SK-N-SH (cell line): ENCODE measurements around the gene AKR1C3. TPM values are rescaled to one million over a fixed set of nuclear protein-coding genes. Genes with fewer than 3 reads are reported as not detected.

ENCODE experiments used
- CTCF ChIA-PET: fragments of 300-600, 350-600 bp; formaldehyde crosslinking; extraction: SDS; loops from one replicate; lab custom pipeline; 2021; lab: Yijun Ruan, JAX
- POLR2A ChIA-PET: fragments of 350-600 bp; sonication (Branson Sonifier 250); formaldehyde crosslinking; extraction: SDS; loops from one replicate; lab custom pipeline; 2020; ENCODE audit warnings: antibody characterized with exemption, inconsistent platforms; lab: Yijun Ruan, JAX
- DNase-seq: peaks from one replicate; pipeline ENCODE4 v3.0.0; 2012
- H2AFZ ChIP-seq: fragments of 200-600 bp; sonication (generic); 2 replicates; pipeline ENCODE4 v1.8.1; 2016; ENCODE audit warnings: antibody characterized with exemption, mild to moderate bottlenecking, low read depth
- H3F3A ChIP-seq: fragments of 200-600 bp; sonication (generic); replicated peaks from 2 replicates; pipeline ENCODE3; 2016; ENCODE audit warnings: antibody characterized with exemption, mild to moderate bottlenecking; ENCODE audit not compliant: insufficient read depth
- H3K27ac ChIP-seq, 2 experiments: fragments of 200-500 bp in 1 of 2; fragments of 200-600 bp in 1 of 2; sonication (Bioruptor generic) in 1 of 2; sonication (generic), shearing (Covaris generic) in 1 of 2; 2 replicates each; pipeline versions ENCODE4 v1.5.1 to v1.6.1; 2014 to 2016; ENCODE audit warnings: low read depth in 2 of 2, inconsistent platforms in 1 of 2, low read length in 1 of 2, mild to moderate bottlenecking in 1 of 2, mixed read lengths in 1 of 2
- H3K27me3 ChIP-seq: fragments of 200-600 bp; sonication (generic), shearing (Covaris generic); 2 replicates; pipeline ENCODE4 v1.6.1; 2016; ENCODE audit warnings: mixed run types; ENCODE audit not compliant: insufficient read depth
- H3K36me3 ChIP-seq, 2 experiments: fragments of 200-500 bp in 1 of 2; fragments of 200-600 bp in 1 of 2; sonication (Bioruptor generic) in 1 of 2; sonication (generic) in 1 of 2; replicated peaks in 1 of 2; 2 replicates each; pipeline versions ENCODE3 to v1.5.1; 2014 to 2016; ENCODE audit warnings: low read length in 1 of 2, mild to moderate bottlenecking in 1 of 2; ENCODE audit not compliant: insufficient read depth in 2 of 2, control insufficient read depth in 1 of 2
- H3K4me1 ChIP-seq, 2 experiments: fragments of 200-500 bp in 1 of 2; fragments of 200-600 bp in 1 of 2; sonication (Bioruptor generic) in 1 of 2; sonication (generic), shearing (Covaris generic) in 1 of 2; 2 replicates each; pipeline versions ENCODE4 v1.5.1 to v1.6.1; 2014 to 2016; ENCODE audit warnings: low read depth in 1 of 2, low read length in 1 of 2, mixed run types in 1 of 2; ENCODE audit not compliant: insufficient read depth in 2 of 2, control insufficient read depth in 1 of 2
- H3K4me2 ChIP-seq: fragments of 200-600 bp; sonication (generic), shearing (Covaris generic); 2 replicates; pipeline ENCODE4 v1.6.1; 2017; ENCODE audit warnings: mixed run types
- H3K4me3 ChIP-seq, 2 experiments: fragments of 200-500 bp in 1 of 2; fragments of 200-600 bp in 1 of 2; sonication (Bioruptor generic) in 1 of 2; sonication (generic), shearing (Covaris generic) in 1 of 2; 2 replicates each; pipeline versions ENCODE4 v1.5.1 to v1.8.1; 2014 to 2016; ENCODE audit warnings: low read depth in 2 of 2, inconsistent platforms in 1 of 2, low read length in 1 of 2, mild to moderate bottlenecking in 1 of 2, mixed read lengths in 1 of 2, moderate library complexity in 1 of 2
- H3K79me2 ChIP-seq: fragments of 200-600 bp; sonication (generic); 2 replicates; pipeline ENCODE4 v1.8.1; 2017; ENCODE audit warnings: mild to moderate bottlenecking; ENCODE audit not compliant: insufficient read depth
- H3K9ac ChIP-seq: fragments of 200-600 bp; sonication (generic); 2 replicates; pipeline ENCODE4 v1.6.1; 2017; ENCODE audit warnings: mixed run types
- H3K9me2 ChIP-seq: fragments of 200-600 bp; sonication (generic); 2 replicates; pipeline ENCODE4 v1.6.1; 2017; ENCODE audit warnings: mixed run types
- H3K9me3 ChIP-seq: fragments of 200-600 bp; sonication (generic); 2 replicates; pipeline ENCODE4 v1.6.1; 2017; ENCODE audit warnings: mixed run types, mild to moderate bottlenecking, moderate library complexity
- H4K20me1 ChIP-seq: fragments of 200-600 bp; sonication (generic); 2 replicates; pipeline ENCODE4 v1.6.1; 2017; ENCODE audit warnings: mild to moderate bottlenecking, mixed run types; ENCODE audit not compliant: insufficient read depth
- CHD2 ChIP-seq: fragments of 150-350 bp; IDR thresholded peaks from 2 replicates; pipeline ENCODE4 v1.6.1; 2018; ENCODE audit warnings: low read length; ENCODE audit not compliant: partially characterized antibody
- EP300 ChIP-seq, 2 experiments: IDR thresholded peaks; 2 replicates each; pipeline versions ENCODE4 v1.4.0 to v1.6.1; 2012; ENCODE audit warnings: borderline replicate concordance in 1 of 2, low read depth in 1 of 2, low read length in 1 of 2
- EZH2phosphoT487 ChIP-seq: fragments of 200-600 bp; sonication (generic); IDR thresholded peaks from 2 replicates; pipeline ENCODE4 v1.6.1; 2017; ENCODE audit warnings: low read depth, mixed run types, mild to moderate bottlenecking, antibody characterized with exemption, moderate library complexity, borderline replicate concordance
- GATA2 ChIP-seq: sonication (generic); formaldehyde crosslinking; IDR thresholded peaks from 2 replicates; pipeline ENCODE4 v1.5.0; 2020; ENCODE audit warnings: mild to moderate bottlenecking, missing genetic modification reagents
- JUND ChIP-seq: IDR thresholded peaks from 2 replicates; pipeline ENCODE4 v1.4.0; 2012
- MEF2A ChIP-seq: IDR thresholded peaks from 2 replicates; pipeline ENCODE4 v1.4.0; 2012; ENCODE audit warnings: low read depth, borderline replicate concordance
- NFIC ChIP-seq: IDR thresholded peaks from 2 replicates; pipeline ENCODE4 v1.4.0; 2012; ENCODE audit warnings: borderline replicate concordance
- NRF1 ChIP-seq: IDR thresholded peaks from 2 replicates; pipeline ENCODE4 v1.6.1; 2012; ENCODE audit warnings: low read depth, mild to moderate bottlenecking, low read length
- PBX3 ChIP-seq: IDR thresholded peaks from 2 replicates; pipeline ENCODE4; 2012
- POLR2AphosphoS5 ChIP-seq: IDR thresholded peaks from 2 replicates; pipeline ENCODE4 v1.6.1; 2012; ENCODE audit warnings: low read depth, low read length
- RAD21 ChIP-seq: IDR thresholded peaks from 2 replicates; pipeline ENCODE4 v1.6.1; 2012; ENCODE audit warnings: mild to moderate bottlenecking, low read length
- RCOR1 ChIP-seq: fragments of 150-350 bp; IDR thresholded peaks from 2 replicates; pipeline ENCODE4 v1.6.1; 2017; ENCODE audit warnings: antibody characterized with exemption, low read length
- REST ChIP-seq: IDR thresholded peaks from 2 replicates; pipeline ENCODE4 v1.6.1; 2012; ENCODE audit warnings: mild to moderate bottlenecking, low read depth, low read length, moderate library complexity
- RFX5 ChIP-seq: IDR thresholded peaks from 2 replicates; pipeline ENCODE4 v1.6.1; 2012; ENCODE audit warnings: mild to moderate bottlenecking, improper control_type of control experiment, low read length
- RXRA ChIP-seq: IDR thresholded peaks from 2 replicates; pipeline ENCODE4 v1.4.0; 2012; ENCODE audit warnings: low read depth, mild to moderate bottlenecking, borderline replicate concordance
- TCF12 ChIP-seq: IDR thresholded peaks from 2 replicates; pipeline ENCODE4 v1.4.0; 2012
- TEAD4 ChIP-seq: IDR thresholded peaks from 2 replicates; pipeline ENCODE4 v1.4.0; 2012; ENCODE audit warnings: mild to moderate bottlenecking, borderline replicate concordance; ENCODE audit not compliant: insufficient read depth
- YY1 ChIP-seq: IDR thresholded peaks from 2 replicates; pipeline ENCODE4 v1.4.0; 2012; ENCODE audit warnings: low read depth, mild to moderate bottlenecking
- WGBS: methylation state at CpG from one replicate; pipeline ENCODE4 v1.1.6; 2017; ENCODE audit warnings: low lambda C conversion rate; 5-methylcytosine and 5-hydroxymethylcytosine counted together
- polyA plus RNA-seq, 3 experiments: library from polyadenylated mRNA; depleted of rRNA; stranded (reverse); fragments of >200 nt; gene quantifications; 2 replicates each; pipeline ENCODE4 v1.2.3, GENCODE V29; 2012
- TF ChIP-seq, protein P1 (sequence below): fragments of 150-350 bp; IDR thresholded peaks from 2 replicates; pipeline ENCODE4 v1.6.1; 2016; ENCODE audit warnings: mild to moderate bottlenecking, low read depth, low read length

Gene AKR1C3
- polyA plus RNA-seq, 1 of the 3 experiments (the other 2 are of a cell fraction), result 0.28 TPM

DNA sequence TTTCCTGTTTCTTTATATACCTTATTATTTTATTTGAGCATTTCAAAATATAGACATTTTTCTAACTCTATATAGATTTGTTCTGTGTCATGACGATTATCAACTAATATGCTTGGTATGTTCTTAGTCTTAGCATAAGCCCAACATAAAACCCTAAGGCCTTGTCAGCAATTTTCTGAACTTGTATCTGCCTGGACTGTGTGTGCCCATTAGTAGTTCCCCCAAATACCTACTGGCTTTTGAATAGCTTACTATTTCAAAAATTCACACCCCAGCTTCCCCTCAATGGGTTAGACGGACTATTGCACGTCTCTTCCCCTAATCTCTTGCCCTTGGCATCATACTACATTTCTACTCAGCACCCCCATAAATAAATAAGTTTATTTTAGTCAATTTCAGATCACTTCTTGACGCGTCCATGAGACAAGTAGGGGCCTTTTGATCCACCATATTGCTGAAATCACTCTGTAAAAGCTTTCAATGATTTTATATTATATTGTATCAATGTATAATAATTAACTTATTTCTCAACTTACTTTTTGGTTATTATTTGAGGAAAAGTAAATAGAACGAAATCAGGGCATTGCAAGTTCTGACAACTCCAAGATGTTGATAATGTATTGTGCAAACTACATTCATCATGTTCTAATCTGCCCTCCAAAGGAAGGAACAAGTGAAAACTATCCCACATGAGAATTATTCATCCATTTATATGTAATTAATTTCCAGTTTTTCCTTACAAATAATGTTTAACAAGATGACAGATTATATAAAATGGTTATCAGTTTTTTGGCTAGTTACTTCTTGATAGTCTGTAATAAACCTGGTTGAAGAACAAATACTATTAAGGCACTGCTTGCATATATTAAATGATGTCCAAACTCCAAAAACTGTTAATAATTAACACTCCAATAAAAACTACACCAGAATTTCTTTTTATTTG, 1.1 kb upstream of the AKR1C3 start:
- H3K9me3 ChIP-seq, result no peaks in the 10 kb centered on the region
- TF ChIP-seq GATA2 (no peak), EZH2phosphoT487 (no peak), TCF12 (no peak), RFX5 (no peak), RAD21 (no peak), NFIC (no peak), CHD2 (no peak)
- TF ChIP-seq, protein P1, sequence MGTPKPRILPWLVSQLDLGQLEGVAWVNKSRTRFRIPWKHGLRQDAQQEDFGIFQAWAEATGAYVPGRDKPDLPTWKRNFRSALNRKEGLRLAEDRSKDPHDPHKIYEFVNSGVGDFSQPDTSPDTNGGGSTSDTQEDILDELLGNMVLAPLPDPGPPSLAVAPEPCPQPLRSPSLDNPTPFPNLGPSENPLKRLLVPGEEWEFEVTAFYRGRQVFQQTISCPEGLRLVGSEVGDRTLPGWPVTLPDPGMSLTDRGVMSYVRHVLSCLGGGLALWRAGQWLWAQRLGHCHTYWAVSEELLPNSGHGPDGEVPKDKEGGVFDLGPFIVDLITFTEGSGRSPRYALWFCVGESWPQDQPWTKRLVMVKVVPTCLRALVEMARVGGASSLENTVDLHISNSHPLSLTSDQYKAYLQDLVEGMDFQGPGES, result no peak
- H4K20me1 ChIP-seq, result no peaks in the 10 kb centered on the region
- H3K4me2 ChIP-seq, result no peak overlapping the region
- H3K27me3 ChIP-seq, result no peaks in the 10 kb centered on the region
- no peak overlapping the region for H3K27ac ChIP-seq
- H3F3A ChIP-seq, result no peaks in the 10 kb centered on the region
- no peak overlapping the region for H2AFZ ChIP-seq
- ChIA-PET POLR2A (no interaction called here), CTCF (interaction anchor here (7.6 kb wide), 1 partner anchor 242 kb away, joined by 114 read pairs; no protein-coding TSS in a partner anchor)
- no peaks in the 10 kb centered on the region for H3K9me2 ChIP-seq
- no peaks in the 10 kb centered on the region for H3K79me2 ChIP-seq
- H3K4me3 ChIP-seq, result no peak overlapping the region
- no peaks in the 10 kb centered on the region; a peak in 2 of 4 replicates for H3K4me1 ChIP-seq
- WGBS, result 31% methylated on average over 6 of the region's 6 CpGs
- DNase-seq, result no peak
- no peak overlapping the region for H3K9ac ChIP-seq
- H3K36me3 ChIP-seq, result no peaks in the 10 kb centered on the region

- 5% methylated on average over 4 of the region's 4 CpGs for WGBS
- CTCF ChIA-PET, result interaction anchor here (0.5 to 7.6 kb wide), 10 partner anchors 10 to 723 kb away, joined by 3 to 114 read pairs (median 4); no protein-coding TSS in a partner anchor
These were observed 1.5 kb downstream of the AKR1C3 start for GRCh38 chr10:5095687-5096086.

More at GRCh38 chr10:5095687-5096086, 1.5 kb downstream of the AKR1C3 start:
- Histone ChIP-seq H3K9ac (no peak overlapping the region), H3K4me2 (no peak overlapping the region), H3K9me2 (no peaks in the 10 kb centered on the region), H3K36me3 (no peaks in the 10 kb centered on the region), H2AFZ (no peak overlapping the region), H3K4me3 (no peak overlapping the region), H3F3A (no peaks in the 10 kb centered on the region), H3K27ac (no peak overlapping the region), H3K4me1 (no peaks in the 10 kb centered on the region; a peak in 2 of 4 replicates), H3K9me3 (no peaks in the 10 kb centered on the region), H3K79me2 (no peaks in the 10 kb centered on the region), H4K20me1 (no peaks in the 10 kb centered on the region), H3K27me3 (no peaks in the 10 kb centered on the region)
- no peak for DNase-seq
- POLR2A ChIA-PET, result no interaction called here
- no peak for TF ChIP-seq RXRA
- TF ChIP-seq RCOR1, result no peak
- no peak for TF ChIP-seq EP300 (IDR thresholded peaks at IDR 0.05; ENCODE audit: borderline replicate concordance in 1 of 2, low read depth in 1 of 2, low read length in 1 of 2)
- TF ChIP-seq TEAD4, result no peak
- TF ChIP-seq MEF2A, result no peak
- no peak for TF ChIP-seq NFIC
- no peak for TF ChIP-seq REST
- no peak for TF ChIP-seq JUND
- TF ChIP-seq NRF1, result no peak
- no peak for TF ChIP-seq POLR2AphosphoS5
- TF ChIP-seq PBX3, result no peak
- no peak for TF ChIP-seq YY1
- TF ChIP-seq GATA2, result no peak
